Measurements from ENCODE around the gene VRK2. TPM values are rescaled to one million over a fixed set of nuclear protein-coding genes. Genes with fewer than 3 reads are reported as not detected.

Gene VRK2
- total RNA-seq, 2 donors from 2014 or later: 27.7 to 41.0 TPM

GRCh38 chr2:58195662-58196061 lies 149.1 kb downstream of the VRK2 start:
- intact Hi-C loops (cut with DNase I): no loop called here
- DNase-seq (ENCODE audit: low spot score): no peak

GRCh38 chr2:58197894-58198293 lies 151.3 kb downstream of the VRK2 start:
- DNase-seq (ENCODE audit: low spot score): no peak
- intact Hi-C loops (cut with DNase I): no loop called here

GRCh38 chr2:58202404-58202803 lies 155.8 kb downstream of the VRK2 start:
- intact Hi-C loops (cut with DNase I): no loop called here
- DNase-seq (ENCODE audit: low spot score): no peak

- intact Hi-C loops (cut with DNase I): no loop called here
- DNase-seq (ENCODE audit: low spot score): no peak
These were observed 156.4 kb downstream of the VRK2 start for GRCh38 chr2:58203018-58203417.

- no peak for DNase-seq (ENCODE audit: low spot score)
- intact Hi-C loops (cut with DNase I): no loop called here
These were observed 157.8 kb downstream of the VRK2 start for GRCh38 chr2:58204195-58204959.

GRCh38 chr2:58206785-58207184 lies 160.2 kb downstream of the VRK2 start:
- no peak for DNase-seq (ENCODE audit: low spot score)
- intact Hi-C loops (cut with DNase I): no loop called here

GRCh38 chr2:58207189-58207588 lies 160.6 kb downstream of the VRK2 start:
- intact Hi-C loops (cut with DNase I): no loop called here

More at GRCh38 chr2:58207189-58207588, 160.6 kb downstream of the VRK2 start:
- no peak for DNase-seq (ENCODE audit: low spot score)

Other genes with a start within 250 kb of the VRK2 start
- gene FANCL, start 194.5 kb downstream of the VRK2 start, total RNA-seq: 10 to 100 TPM; 17.9 to 18.0 TPM

Data from posterior vena cava (tissue), 2 donors.